Thyroid gland (tissue), 4 donors: ENCODE results near the gene NRBF2.

Experiments
- CTCF ChIP-seq, 6 experiments: fragments of 200-600 bp in 3 of 6; fragments of 450-650 bp in 3 of 6; sonication (generic) in 3 of 6; IDR thresholded peaks; one replicate each; pipeline ENCODE4 v1.5.1; 2016 to 2019; ENCODE audit warnings: antibody characterized with exemption in 6 of 6, mild to moderate bottlenecking in 2 of 6, inconsistent platforms in 1 of 6, moderate library complexity in 1 of 6
- POLR2A ChIP-seq, 2 donors: fragments of 450-650 bp; IDR thresholded peaks; one replicate each; pipeline ENCODE4 v1.6.1; 2017; ENCODE audit warnings: antibody characterized with exemption in 2 of 2, mild to moderate bottlenecking in 2 of 2, moderate library complexity in 1 of 2

- TF ChIP-seq POLR2A (IDR thresholded peaks at IDR 0.05) (no peak), CTCF (IDR thresholded peaks at IDR 0.05) (no peak)
Measured at GRCh38 chr10:63169624-63170023, 36.5 kb downstream of the NRBF2 start.
